Testis (tissue), 2 donors: ENCODE data around the gene ERLEC1.

Source experiments
- POLR2A ChIP-seq: fragments of 450-650 bp; IDR thresholded peaks from one replicate; pipeline ENCODE4 v1.6.1; 2017; ENCODE audit warnings: antibody characterized with exemption, mild to moderate bottlenecking, moderate library complexity
- TF ChIP-seq, protein P1 (sequence below), 3 experiments: fragments of 450-650 bp in 2 of 3; fragments of 200-600 bp in 1 of 3; sonication (generic) in 1 of 3; IDR thresholded peaks; one replicate each; pipeline ENCODE4 v1.5.1; 2016 to 2019; ENCODE audit warnings: antibody characterized with exemption in 3 of 3, mild to moderate bottlenecking in 2 of 3, moderate library complexity in 1 of 3

DNA sequence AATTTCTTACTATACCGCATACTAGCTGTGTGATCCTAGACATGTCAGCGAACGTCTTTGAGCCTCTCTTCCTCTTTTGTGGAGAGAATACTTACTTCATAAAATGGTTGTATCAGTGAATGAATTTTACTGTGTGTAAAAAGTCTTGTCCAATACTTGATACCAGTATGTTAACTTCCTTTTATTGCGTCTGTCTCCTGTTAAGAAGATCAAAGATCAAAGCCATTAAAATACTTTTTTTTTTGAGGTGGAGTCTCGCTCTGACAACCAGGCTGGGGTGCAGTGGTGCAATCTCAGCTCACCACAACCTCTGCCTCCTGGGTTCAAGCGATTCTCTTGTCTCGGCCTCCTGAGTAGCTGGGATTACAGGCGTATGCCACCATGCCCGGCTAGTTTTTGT lies 33.2 kb downstream of the ERLEC1 start:
- TF ChIP-seq, protein P1, sequence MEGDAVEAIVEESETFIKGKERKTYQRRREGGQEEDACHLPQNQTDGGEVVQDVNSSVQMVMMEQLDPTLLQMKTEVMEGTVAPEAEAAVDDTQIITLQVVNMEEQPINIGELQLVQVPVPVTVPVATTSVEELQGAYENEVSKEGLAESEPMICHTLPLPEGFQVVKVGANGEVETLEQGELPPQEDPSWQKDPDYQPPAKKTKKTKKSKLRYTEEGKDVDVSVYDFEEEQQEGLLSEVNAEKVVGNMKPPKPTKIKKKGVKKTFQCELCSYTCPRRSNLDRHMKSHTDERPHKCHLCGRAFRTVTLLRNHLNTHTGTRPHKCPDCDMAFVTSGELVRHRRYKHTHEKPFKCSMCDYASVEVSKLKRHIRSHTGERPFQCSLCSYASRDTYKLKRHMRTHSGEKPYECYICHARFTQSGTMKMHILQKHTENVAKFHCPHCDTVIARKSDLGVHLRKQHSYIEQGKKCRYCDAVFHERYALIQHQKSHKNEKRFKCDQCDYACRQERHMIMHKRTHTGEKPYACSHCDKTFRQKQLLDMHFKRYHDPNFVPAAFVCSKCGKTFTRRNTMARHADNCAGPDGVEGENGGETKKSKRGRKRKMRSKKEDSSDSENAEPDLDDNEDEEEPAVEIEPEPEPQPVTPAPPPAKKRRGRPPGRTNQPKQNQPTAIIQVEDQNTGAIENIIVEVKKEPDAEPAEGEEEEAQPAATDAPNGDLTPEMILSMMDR (IDR thresholded peaks at IDR 0.05), result no peak
- TF ChIP-seq POLR2A, result no peak
